Measurements from ENCODE around the gene FHAD1. TPM values are rescaled to one million over a fixed set of nuclear protein-coding genes. Genes with fewer than 3 reads are reported as not detected.

FHAD1 gene
- total and polyA plus RNA-seq, 2 donors (not counting 1 experiment from before 2014, with no cell fraction given) = not detected

- Histone ChIP-seq H4K20me1 (ENCODE audit: control insufficient read depth, insufficient read depth, low read length, poor library complexity, severe bottlenecking) (no peaks in the 10 kb centered on the region), H3K4me2 (replicated peaks; ENCODE audit: low read depth, low read length, poor library complexity, severe bottlenecking) (no peak overlapping the region), H3K27ac (ENCODE audit: low read length in 2 of 2) (no peak overlapping the region), H3K27me3 (replicated peaks in 1 of 4; ENCODE audit: control extremely low read depth in 1 of 4, control insufficient read depth in 3 of 4, insufficient read depth in 4 of 4, low read length in 3 of 4) (peaks cover 0 to 2% (median 0%) of the 10 kb centered on the region in 4 experiments), H3K4me1 (ENCODE audit: control insufficient read depth in 2 of 2, insufficient read depth in 2 of 2, low read length in 2 of 2) (no peaks in the 10 kb centered on the region), H3K9me3 (ENCODE audit: control extremely low read depth in 1 of 3, control insufficient read depth in 2 of 3, insufficient read depth in 1 of 3, low read length in 2 of 3) (peaks cover 0 to 3% (median 0%) of the 10 kb centered on the region in 3 donors), H3K4me3 (ENCODE audit: control extremely low read depth in 1 of 5, extremely low read depth in 1 of 5, insufficient read depth in 1 of 5, low read depth in 2 of 5, low read length in 4 of 5) (no peak overlapping the region), H2AFZ (ENCODE audit: insufficient read depth, low read depth, low read length, poor library complexity, severe bottlenecking) (no peak overlapping the region), H3K79me2 (ENCODE audit: control insufficient read depth, insufficient read depth, low read length) (no peaks in the 10 kb centered on the region), H3K9ac (ENCODE audit: low read length) (no peak overlapping the region), H3K36me3 (replicated peaks in 1 of 2; ENCODE audit: control extremely low read depth in 1 of 2, control insufficient read depth in 1 of 2, extremely low read depth in 1 of 2, insufficient read depth in 2 of 2, low read length in 1 of 2) (no peaks in the 10 kb centered on the region)
- intact Hi-C loops (cut with micrococcal nuclease) = no loop called here
- CTCF ChIA-PET = no interaction called here
- no peak for ATAC-seq (ENCODE audit: low read depth)
- Mint-ChIP-seq H3K27ac (no peak overlapping the region), H3K27me3 (peaks cover 13% of the 10 kb centered on the region), H3K4me3 (no peak overlapping the region), H3K4me1 (no peaks in the 10 kb centered on the region), H3K9me3 (ENCODE audit: insufficient read depth) (no peaks in the 10 kb centered on the region)
- TF ChIP-seq CTCF (IDR thresholded peaks at IDR 0.05) (no peak), EZH2 (IDR thresholded peaks at IDR 0.05; ENCODE audit: borderline replicate concordance, insufficient read depth, low read depth, low read length, poor library complexity, severe bottlenecking) (no peak)
- 93% methylated on average over 15 of the region's 16 CpGs for WGBS (ENCODE audit: insufficient coverage)
- POLR2A ChIA-PET = no interaction called here
- no peak for DNase-seq
Observed at GRCh38 chr1:15355968-15356625, 109.1 kb downstream of the FHAD1 start.

GRCh38 chr1:15357612-15358207 lies 110.7 kb downstream of the FHAD1 start:
- Mint-ChIP-seq H3K9me3 (ENCODE audit: insufficient read depth) (no peaks in the 10 kb centered on the region), H3K4me3 (no peak overlapping the region), H3K27me3 (peaks cover 4% of the 10 kb centered on the region), H3K4me1 (no peaks in the 10 kb centered on the region), H3K27ac (no peak overlapping the region)
- Histone ChIP-seq H3K27ac (ENCODE audit: low read length in 2 of 2) (no peak overlapping the region), H3K36me3 (replicated peaks in 1 of 2; ENCODE audit: control extremely low read depth in 1 of 2, control insufficient read depth in 1 of 2, extremely low read depth in 1 of 2, insufficient read depth in 2 of 2, low read length in 1 of 2) (no peaks in the 10 kb centered on the region), H3K4me1 (ENCODE audit: control insufficient read depth in 2 of 2, insufficient read depth in 2 of 2, low read length in 2 of 2) (no peaks in the 10 kb centered on the region), H3K9ac (ENCODE audit: low read length) (no peak overlapping the region), H2AFZ (ENCODE audit: insufficient read depth, low read depth, low read length, poor library complexity, severe bottlenecking) (no peak overlapping the region), H3K79me2 (ENCODE audit: control insufficient read depth, insufficient read depth, low read length) (no peaks in the 10 kb centered on the region), H3K4me3 (ENCODE audit: control extremely low read depth in 1 of 5, extremely low read depth in 1 of 5, insufficient read depth in 1 of 5, low read depth in 2 of 5, low read length in 4 of 5) (no peak overlapping the region), H3K4me2 (replicated peaks; ENCODE audit: low read depth, low read length, poor library complexity, severe bottlenecking) (no peak overlapping the region), H4K20me1 (ENCODE audit: control insufficient read depth, insufficient read depth, low read length, poor library complexity, severe bottlenecking) (no peaks in the 10 kb centered on the region), H3K27me3 (replicated peaks in 1 of 4; ENCODE audit: control extremely low read depth in 1 of 4, control insufficient read depth in 3 of 4, insufficient read depth in 4 of 4, low read length in 3 of 4) (no peaks in the 10 kb centered on the region), H3K9me3 (ENCODE audit: control extremely low read depth in 1 of 3, control insufficient read depth in 2 of 3, insufficient read depth in 1 of 3, low read length in 2 of 3) (no peaks in the 10 kb centered on the region)
- ChIA-PET POLR2A (no interaction called here), CTCF (no interaction called here)
- TF ChIP-seq CTCF (IDR thresholded peaks at IDR 0.05) (no peak), EZH2 (IDR thresholded peaks at IDR 0.05; ENCODE audit: borderline replicate concordance, insufficient read depth, low read depth, low read length, poor library complexity, severe bottlenecking) (no peak)
- ATAC-seq (ENCODE audit: low read depth) (no peak), DNase-seq (no peak)
- 89% methylated on average over 5 of the region's 8 CpGs for WGBS (ENCODE audit: insufficient coverage)
- intact Hi-C loops (cut with micrococcal nuclease) = no loop called here
